Measurements from ENCODE around the gene OR2T3.
"Not testable (repeated sequence)": the region's sequence is repeated elsewhere in the genome, so short reads cannot be mapped to it uniquely, and the experiment has no call there.

OR2T3 gene

DNA sequence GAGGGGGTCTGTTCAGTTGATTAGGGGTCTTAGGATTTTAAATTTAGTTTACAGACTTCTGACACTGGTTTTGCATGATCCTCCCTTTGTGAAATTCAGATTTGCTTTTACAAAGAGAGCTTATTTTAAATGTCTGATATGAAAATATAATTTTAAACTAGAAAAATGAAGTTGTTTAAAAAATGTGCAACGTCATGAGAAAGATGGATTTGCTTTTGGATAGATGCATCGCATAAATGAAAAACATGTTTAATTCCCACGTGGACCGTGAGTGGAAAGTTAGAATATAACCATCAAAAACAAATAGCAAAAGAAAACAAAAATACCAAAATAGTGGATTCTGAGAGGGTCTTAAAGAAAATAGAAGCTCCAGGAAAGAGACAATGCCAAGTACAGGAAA is 2.0 kb upstream of the OR2T3 start:
- Histone ChIP-seq H4K91ac (ENCODE audit: low read depth, low read length) (no peak overlapping the region), H3K27me3 (ENCODE audit: insufficient read depth, low read length) (no peaks in the 10 kb centered on the region), H3K36me3 (ENCODE audit: control insufficient read depth in 1 of 2, insufficient read depth in 2 of 2, low read length in 2 of 2) (no peaks in the 10 kb centered on the region), H3K14ac (ENCODE audit: low read length) (no peak overlapping the region), H2BK5ac (ENCODE audit: low read depth, low read length, poor library complexity) (no peak overlapping the region), H3K9ac (ENCODE audit: low read length) (no peak overlapping the region), H3K4me1 (ENCODE audit: control insufficient read depth in 1 of 2, insufficient read depth in 2 of 2, low read length in 2 of 2) (no peaks in the 10 kb centered on the region), H3K4ac (ENCODE audit: low read depth, low read length) (no peak overlapping the region), H3K9me3 (ENCODE audit: insufficient read depth, low read depth, low read length) (peaks cover 6% of the 10 kb centered on the region), H2BK120ac (ENCODE audit: insufficient read depth, low read length, poor library complexity) (no peak overlapping the region), H3K27ac (ENCODE audit: low read depth, low read length) (no peak overlapping the region), H3K23ac (ENCODE audit: low read length) (no peak overlapping the region), H2AK5ac (ENCODE audit: low read length) (no peak overlapping the region), H3K4me2 (ENCODE audit: low read length) (no peak overlapping the region), H2BK12ac (ENCODE audit: low read length) (no peak overlapping the region), H4K12ac (ENCODE audit: low read depth, low read length) (no peak overlapping the region), H3K18ac (ENCODE audit: low read length) (no peak overlapping the region), H3K79me1 (ENCODE audit: low read length) (no peaks in the 10 kb centered on the region), H4K8ac (ENCODE audit: low read depth, low read length) (no peak overlapping the region), H2AFZ (ENCODE audit: insufficient read depth, low read length, poor library complexity) (no peak overlapping the region), H3K4me3 (ENCODE audit: low read depth, low read length) (no peak overlapping the region), H3K79me2 (ENCODE audit: control insufficient read depth, insufficient read depth, low read length, poor library complexity) (no peaks in the 10 kb centered on the region)
- no CpG with 5 or more reads among the region's 4 CpGs for WGBS (ENCODE audit: extremely low coverage, insufficient coverage, insufficient read length)
- DNase-seq = no peak

DNA sequence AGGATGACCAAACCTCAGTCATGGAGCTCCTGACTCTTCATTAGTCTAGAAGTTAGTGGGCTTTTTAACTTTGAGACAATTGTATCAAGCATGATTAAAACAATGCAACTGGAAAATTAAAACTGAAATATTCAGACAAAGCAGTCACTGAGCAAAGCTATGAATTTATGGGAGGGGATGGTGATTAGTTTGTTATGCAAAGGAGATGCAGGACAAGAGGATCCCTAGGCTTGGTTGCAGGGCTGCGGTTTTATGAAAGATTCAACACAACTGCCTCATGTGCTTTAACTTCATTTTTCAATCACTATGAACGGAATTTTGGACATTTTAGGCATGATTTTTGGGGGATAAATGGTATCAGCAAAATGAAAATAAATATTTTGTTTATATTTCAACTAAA is 1.0 kb upstream of the OR2T3 start:
- not testable (repeated sequence) for H3K4me3 ChIP-seq (ENCODE audit: low read depth, low read length); H4K8ac ChIP-seq (ENCODE audit: low read depth, low read length); H4K12ac ChIP-seq (ENCODE audit: low read depth, low read length); H3K27ac ChIP-seq (ENCODE audit: low read depth, low read length); H3K9me3 ChIP-seq (ENCODE audit: insufficient read depth, low read depth, low read length); H3K9ac ChIP-seq (ENCODE audit: low read length); H3K4ac ChIP-seq (ENCODE audit: low read depth, low read length); H3K14ac ChIP-seq (ENCODE audit: low read length); DNase-seq; H3K79me2 ChIP-seq (ENCODE audit: control insufficient read depth, insufficient read depth, low read length, poor library complexity); H3K36me3 ChIP-seq (ENCODE audit: control insufficient read depth in 1 of 2, insufficient read depth in 2 of 2, low read length in 2 of 2); H3K4me2 ChIP-seq (ENCODE audit: low read length); H3K23ac ChIP-seq (ENCODE audit: low read length); H2BK120ac ChIP-seq (ENCODE audit: insufficient read depth, low read length, poor library complexity); H3K4me1 ChIP-seq (ENCODE audit: control insufficient read depth in 1 of 2, insufficient read depth in 2 of 2, low read length in 2 of 2); H2AFZ ChIP-seq (ENCODE audit: insufficient read depth, low read length, poor library complexity); H2BK12ac ChIP-seq (ENCODE audit: low read length); H4K91ac ChIP-seq (ENCODE audit: low read depth, low read length); H2BK5ac ChIP-seq (ENCODE audit: low read depth, low read length, poor library complexity); H3K79me1 ChIP-seq (ENCODE audit: low read length); H3K27me3 ChIP-seq (ENCODE audit: insufficient read depth, low read length); H2AK5ac ChIP-seq (ENCODE audit: low read length); H3K18ac ChIP-seq (ENCODE audit: low read length)
- no CpG with 5 or more reads among the region's 2 CpGs for WGBS (ENCODE audit: extremely low coverage, insufficient coverage, insufficient read length)

DNA sequence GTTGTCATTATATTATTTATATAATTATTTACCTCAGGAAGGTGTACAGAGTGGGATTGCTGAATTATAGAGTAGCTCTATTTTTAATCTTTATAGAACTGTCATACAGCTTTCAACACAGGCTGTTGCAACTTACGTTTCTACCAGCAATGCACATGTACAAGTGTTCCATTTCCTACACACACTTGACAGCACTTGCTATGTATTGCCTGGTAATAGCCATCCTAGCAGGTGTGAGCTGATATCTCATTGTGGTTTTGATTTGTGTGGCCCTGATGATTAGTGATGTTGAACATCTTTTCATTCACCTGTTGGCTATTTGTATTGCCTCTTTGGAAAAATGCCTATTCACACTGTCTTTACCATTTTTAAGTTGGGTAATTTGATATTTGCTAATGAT is 2.5 kb downstream of the OR2T3 start:
- H2AFZ ChIP-seq (ENCODE audit: insufficient read depth, low read length, poor library complexity); H3K79me1 ChIP-seq (ENCODE audit: low read length); H3K14ac ChIP-seq (ENCODE audit: low read length); H4K91ac ChIP-seq (ENCODE audit: low read depth, low read length); H3K23ac ChIP-seq (ENCODE audit: low read length); H4K12ac ChIP-seq (ENCODE audit: low read depth, low read length); H3K9me3 ChIP-seq (ENCODE audit: insufficient read depth, low read depth, low read length); H3K9ac ChIP-seq (ENCODE audit: low read length); H3K4me3 ChIP-seq (ENCODE audit: low read depth, low read length); H3K27me3 ChIP-seq (ENCODE audit: insufficient read depth, low read length); H2AK5ac ChIP-seq (ENCODE audit: low read length); H2BK5ac ChIP-seq (ENCODE audit: low read depth, low read length, poor library complexity); H3K4me2 ChIP-seq (ENCODE audit: low read length); H3K4me1 ChIP-seq (ENCODE audit: control insufficient read depth in 1 of 2, insufficient read depth in 2 of 2, low read length in 2 of 2); H4K8ac ChIP-seq (ENCODE audit: low read depth, low read length); H2BK12ac ChIP-seq (ENCODE audit: low read length); H3K36me3 ChIP-seq (ENCODE audit: control insufficient read depth in 1 of 2, insufficient read depth in 2 of 2, low read length in 2 of 2); DNase-seq; H2BK120ac ChIP-seq (ENCODE audit: insufficient read depth, low read length, poor library complexity); H3K4ac ChIP-seq (ENCODE audit: low read depth, low read length); H3K79me2 ChIP-seq (ENCODE audit: control insufficient read depth, insufficient read depth, low read length, poor library complexity); H3K18ac ChIP-seq (ENCODE audit: low read length); H3K27ac ChIP-seq (ENCODE audit: low read depth, low read length): not testable (repeated sequence)
- no CpG with 5 or more reads among the region's 1 CpG for WGBS (ENCODE audit: extremely low coverage, insufficient coverage, insufficient read length)

DNA sequence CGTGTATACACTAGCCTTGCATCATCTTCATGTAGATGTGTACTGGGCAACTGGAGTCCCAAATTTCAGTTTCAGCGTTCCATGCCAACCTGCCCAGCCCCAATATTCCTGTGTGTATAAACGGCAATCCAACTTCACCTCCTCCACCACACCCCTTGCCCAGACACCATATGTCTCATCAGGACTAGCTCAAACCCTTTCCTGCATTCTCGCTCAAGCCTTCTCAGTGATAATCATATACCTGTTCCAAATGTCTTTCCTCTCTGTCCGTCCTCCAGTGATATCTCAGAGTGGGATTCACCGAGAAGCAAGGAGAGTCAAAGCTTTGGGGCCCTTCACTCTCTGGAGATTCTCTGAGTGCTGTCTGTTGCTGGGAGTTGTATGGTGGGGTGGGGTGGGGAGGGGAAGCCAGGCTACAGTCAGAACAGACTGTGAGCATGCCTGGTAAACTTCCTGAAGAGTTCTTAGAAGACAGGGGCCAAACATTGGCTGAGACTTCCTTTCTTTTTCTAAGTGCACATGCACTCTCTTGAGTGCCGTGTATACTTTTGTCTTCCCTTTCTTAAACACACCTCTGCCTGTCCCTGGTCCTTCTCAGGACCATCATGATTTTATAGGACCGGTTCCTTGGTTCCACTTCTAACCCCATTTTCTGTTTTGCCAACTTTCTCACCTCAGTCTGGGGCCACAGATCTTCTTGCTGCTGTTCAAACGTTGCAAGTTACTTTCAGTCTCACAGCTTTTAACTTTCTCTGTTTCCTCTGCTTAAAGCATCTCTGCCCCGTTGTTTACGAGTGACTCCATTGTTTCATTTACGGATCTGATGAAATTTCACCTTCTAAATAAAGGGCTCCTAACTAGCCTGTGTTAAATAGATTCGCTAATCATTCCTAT is 8.8 kb downstream of the OR2T3 start:
- not testable (repeated sequence) for H3K79me1 ChIP-seq (ENCODE audit: low read length); H4K12ac ChIP-seq (ENCODE audit: low read depth, low read length); H3K9me3 ChIP-seq (ENCODE audit: insufficient read depth, low read depth, low read length); H3K23ac ChIP-seq (ENCODE audit: low read length); H3K36me3 ChIP-seq (ENCODE audit: control insufficient read depth in 1 of 2, insufficient read depth in 2 of 2, low read length in 2 of 2); H2BK12ac ChIP-seq (ENCODE audit: low read length); H3K4me2 ChIP-seq (ENCODE audit: low read length); H3K4me1 ChIP-seq (ENCODE audit: control insufficient read depth in 1 of 2, insufficient read depth in 2 of 2, low read length in 2 of 2); DNase-seq; H3K14ac ChIP-seq (ENCODE audit: low read length); H2AK5ac ChIP-seq (ENCODE audit: low read length); H3K79me2 ChIP-seq (ENCODE audit: control insufficient read depth, insufficient read depth, low read length, poor library complexity); H3K4ac ChIP-seq (ENCODE audit: low read depth, low read length); H4K91ac ChIP-seq (ENCODE audit: low read depth, low read length); H2BK120ac ChIP-seq (ENCODE audit: insufficient read depth, low read length, poor library complexity); H3K18ac ChIP-seq (ENCODE audit: low read length); H3K27me3 ChIP-seq (ENCODE audit: insufficient read depth, low read length); H4K8ac ChIP-seq (ENCODE audit: low read depth, low read length); H3K4me3 ChIP-seq (ENCODE audit: low read depth, low read length); H2BK5ac ChIP-seq (ENCODE audit: low read depth, low read length, poor library complexity); H3K27ac ChIP-seq (ENCODE audit: low read depth, low read length); H3K9ac ChIP-seq (ENCODE audit: low read length); H2AFZ ChIP-seq (ENCODE audit: insufficient read depth, low read length, poor library complexity)
- WGBS (ENCODE audit: extremely low coverage, insufficient coverage, insufficient read length) = no CpG with 5 or more reads among the region's 13 CpGs
